ENCODE measurements around the gene APLN.

The APLN gene

GRCh38 chrX:129596077-129596476, 58.7 kb downstream of the APLN start:
- DNase-seq (ENCODE audit: low spot score) = no peak
